Tibial nerve (tissue), 4 donors: ENCODE measurements around the gene TRIM39.

Source experiments
- EP300 ChIP-seq, 2 donors: sonication (generic); formaldehyde crosslinking; IDR thresholded peaks; one replicate each; pipeline ENCODE4 v1.6.1; 2017; ENCODE audit warnings: antibody characterized with exemption in 2 of 2, mild to moderate bottlenecking in 1 of 2
- POLR2A ChIP-seq, 2 donors: fragments of 450-650 bp; IDR thresholded peaks; one replicate each; pipeline ENCODE4 v1.6.1; 2017; ENCODE audit warnings: antibody characterized with exemption in 2 of 2, mild to moderate bottlenecking in 2 of 2, moderate library complexity in 2 of 2
- TF ChIP-seq, protein P1 (sequence below), 5 experiments: fragments of 200-600 bp in 3 of 5; fragments of 450-650 bp in 2 of 5; sonication (generic) in 3 of 5; IDR thresholded peaks; one replicate each; pipeline ENCODE4 v1.5.1; 2016 to 2019; ENCODE audit warnings: antibody characterized with exemption in 5 of 5, mild to moderate bottlenecking in 3 of 5, moderate library complexity in 2 of 5

DNA sequence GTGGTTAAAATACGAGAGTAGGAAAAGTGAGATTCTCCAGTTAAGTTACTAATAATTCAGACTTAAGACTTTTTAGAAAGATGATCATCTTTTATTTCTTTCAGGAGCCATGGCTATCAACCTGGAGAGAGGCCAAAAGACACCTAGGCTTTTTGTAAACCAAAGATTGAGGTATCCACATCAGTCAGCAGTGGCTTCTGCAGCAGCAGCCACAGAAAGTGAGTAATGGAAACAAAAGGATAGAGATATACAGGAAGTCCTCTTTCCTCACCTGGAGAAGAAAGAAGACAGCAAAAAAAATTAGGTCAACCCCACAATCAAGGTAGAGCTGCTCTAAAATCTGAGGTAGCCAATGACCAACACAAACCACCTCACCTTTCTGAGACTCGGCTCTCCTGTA lies 22.7 kb upstream of the TRIM39 start:
- TF ChIP-seq, protein P1, sequence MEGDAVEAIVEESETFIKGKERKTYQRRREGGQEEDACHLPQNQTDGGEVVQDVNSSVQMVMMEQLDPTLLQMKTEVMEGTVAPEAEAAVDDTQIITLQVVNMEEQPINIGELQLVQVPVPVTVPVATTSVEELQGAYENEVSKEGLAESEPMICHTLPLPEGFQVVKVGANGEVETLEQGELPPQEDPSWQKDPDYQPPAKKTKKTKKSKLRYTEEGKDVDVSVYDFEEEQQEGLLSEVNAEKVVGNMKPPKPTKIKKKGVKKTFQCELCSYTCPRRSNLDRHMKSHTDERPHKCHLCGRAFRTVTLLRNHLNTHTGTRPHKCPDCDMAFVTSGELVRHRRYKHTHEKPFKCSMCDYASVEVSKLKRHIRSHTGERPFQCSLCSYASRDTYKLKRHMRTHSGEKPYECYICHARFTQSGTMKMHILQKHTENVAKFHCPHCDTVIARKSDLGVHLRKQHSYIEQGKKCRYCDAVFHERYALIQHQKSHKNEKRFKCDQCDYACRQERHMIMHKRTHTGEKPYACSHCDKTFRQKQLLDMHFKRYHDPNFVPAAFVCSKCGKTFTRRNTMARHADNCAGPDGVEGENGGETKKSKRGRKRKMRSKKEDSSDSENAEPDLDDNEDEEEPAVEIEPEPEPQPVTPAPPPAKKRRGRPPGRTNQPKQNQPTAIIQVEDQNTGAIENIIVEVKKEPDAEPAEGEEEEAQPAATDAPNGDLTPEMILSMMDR (IDR thresholded peaks at IDR 0.05), result no peak
- TF ChIP-seq EP300 (IDR thresholded peaks at IDR 0.05) (no peak), POLR2A (IDR thresholded peaks at IDR 0.05) (no peak)
